A549 (cell line): ENCODE results near the gene SPSB4. TPM values are rescaled to one million over a fixed set of nuclear protein-coding genes. Genes with fewer than 3 reads are reported as not detected.

Experiments
- ATAC-seq, 2 experiments: fragments of 200-7000 bp in 1 of 2; fragments of >200 bp in 1 of 2; cut with Nextera tagmentation in 1 of 2; cut with Tn5 transposase in 1 of 2; 3 replicates each; pipeline versions ENCODE4 v1.8.0 to v1.9.1; 2018 to 2020; ENCODE audit warnings: mild to moderate bottlenecking in 1 of 2, moderate library complexity in 1 of 2
- CTCF ChIA-PET: fragments of 300-600 bp; sonication (Branson Sonifier 250); formaldehyde crosslinking; extraction: SDS; loops from one replicate; lab custom pipeline; 2021; ENCODE audit warnings: antibody characterized with exemption, inconsistent platforms; lab: Yijun Ruan, JAX
- POLR2A ChIA-PET: fragments of 350-600 bp; formaldehyde crosslinking; extraction: SDS; loops from one replicate; lab custom pipeline; 2021; ENCODE audit warnings: antibody characterized with exemption, inconsistent platforms; lab: Yijun Ruan, JAX
- DNase-seq, 2 experiments: peaks; one replicate each; pipeline versions ENCODE4 v3.0.0 to v3.0.0-alpha.2; 2011 to 2016; ENCODE audit warnings: low read depth in 1 of 2, low spot score in 1 of 2
- FAIRE-seq: peaks from 2 replicates; lab custom pipeline; 2011; peaks lifted over from hg19 to GRCh38; lab: Jason Lieb, UNC
- H3K27ac ChIP-seq, 2 experiments: fragments of >200 bp; sonication (Bioruptor Twin); formaldehyde crosslinking; 3 replicates each; pipeline ENCODE4 v1.5.1; 2016 to 2017
- H3K4me1 ChIP-seq: fragments of >200 bp; sonication (Bioruptor Twin); formaldehyde crosslinking; 3 replicates; pipeline ENCODE4 v1.6.1; 2016
- H3K4me2 ChIP-seq: fragments of >200 bp; sonication (Bioruptor Twin); formaldehyde crosslinking; 3 replicates; pipeline ENCODE4 v1.6.1; 2016
- H3K4me3 ChIP-seq: fragments of >200 bp; sonication (Bioruptor Twin); formaldehyde crosslinking; 3 replicates; pipeline ENCODE4 v1.5.1; 2016
- H3K9me3 ChIP-seq: fragments of >200 bp; sonication (Bioruptor Twin); formaldehyde crosslinking; 3 replicates; pipeline ENCODE4 v1.6.1; 2016
- E2F6 ChIP-seq: IDR thresholded peaks from 2 replicates; pipeline ENCODE4 v1.6.1; 2012; ENCODE audit warnings: low read depth, borderline replicate concordance
- JUN ChIP-seq, 2 experiments: fragments of >200 bp; sonication (Bioruptor Twin); formaldehyde crosslinking; IDR thresholded peaks; 2 replicates in 1 of 2; 3 replicates in 1 of 2; pipeline ENCODE4 v1.6.1; 2016 to 2017
- MAZ ChIP-seq: fragments of 150-350 bp; IDR thresholded peaks from 2 replicates; pipeline ENCODE4 v1.6.1; 2014; ENCODE audit warnings: antibody characterized with exemption, low read depth, low read length, borderline replicate concordance
- PHF8 ChIP-seq: fragments of 200-600 bp; sonication (generic); IDR thresholded peaks from 2 replicates; pipeline ENCODE4 v1.6.1; 2016; ENCODE audit warnings: low read depth, mild to moderate bottlenecking, antibody characterized with exemption, moderate library complexity, borderline replicate concordance
- WGBS: methylation state at CpG from one replicate; pipeline ENCODE4 v1.1.6; 2017; ENCODE audit errors: missing lambda C conversion rate; 5-methylcytosine and 5-hydroxymethylcytosine counted together
- polyA plus RNA-seq, 4 experiments: library from polyadenylated mRNA; depleted of rRNA in 3 of 4; stranded (reverse); fragments of >200 nt; fragmentation: RNase III in 1 of 4; extraction: RNeasy Plus Mini Kit Qiagen cat#74134 plus additional on column Dnase treatment in 1 of 4; gene quantifications; 2 replicates in 3 of 4; 3 replicates in 1 of 4; pipeline ENCODE4 v1.2.3, GENCODE V29; 2011 to 2017
- TF ChIP-seq, protein P1 (sequence below): fragments of 150-350 bp; IDR thresholded peaks from 2 replicates; pipeline ENCODE4 v1.6.1; 2014; ENCODE audit warnings: low read depth, mild to moderate bottlenecking, low read length

The SPSB4 gene
- polyA plus RNA-seq, 2 of the 4 experiments (the other 2 are of a cell fraction), result 0.03 to 0.04 TPM

DNA sequence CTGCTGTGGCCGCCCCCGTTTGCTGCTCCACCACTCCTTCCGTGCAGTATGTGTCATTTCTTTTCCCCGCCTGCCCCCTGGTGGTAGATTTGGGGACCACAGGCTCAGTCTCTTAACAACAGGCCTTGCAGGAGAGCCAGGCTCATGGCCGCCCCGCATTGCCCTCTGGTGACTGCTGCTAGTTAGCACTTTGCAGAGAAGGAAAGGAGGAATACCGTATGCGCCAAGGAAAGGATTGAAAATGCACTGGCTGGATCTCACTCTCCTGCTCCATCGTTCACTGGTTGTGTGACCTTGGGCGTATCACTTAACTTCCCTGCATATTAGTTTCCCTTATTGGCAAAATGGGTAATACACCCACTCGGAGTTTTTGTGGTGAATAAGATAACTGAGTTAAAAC lies 141.2 kb downstream of the SPSB4 start (continued):
- no peak for TF ChIP-seq MAZ

DNA sequence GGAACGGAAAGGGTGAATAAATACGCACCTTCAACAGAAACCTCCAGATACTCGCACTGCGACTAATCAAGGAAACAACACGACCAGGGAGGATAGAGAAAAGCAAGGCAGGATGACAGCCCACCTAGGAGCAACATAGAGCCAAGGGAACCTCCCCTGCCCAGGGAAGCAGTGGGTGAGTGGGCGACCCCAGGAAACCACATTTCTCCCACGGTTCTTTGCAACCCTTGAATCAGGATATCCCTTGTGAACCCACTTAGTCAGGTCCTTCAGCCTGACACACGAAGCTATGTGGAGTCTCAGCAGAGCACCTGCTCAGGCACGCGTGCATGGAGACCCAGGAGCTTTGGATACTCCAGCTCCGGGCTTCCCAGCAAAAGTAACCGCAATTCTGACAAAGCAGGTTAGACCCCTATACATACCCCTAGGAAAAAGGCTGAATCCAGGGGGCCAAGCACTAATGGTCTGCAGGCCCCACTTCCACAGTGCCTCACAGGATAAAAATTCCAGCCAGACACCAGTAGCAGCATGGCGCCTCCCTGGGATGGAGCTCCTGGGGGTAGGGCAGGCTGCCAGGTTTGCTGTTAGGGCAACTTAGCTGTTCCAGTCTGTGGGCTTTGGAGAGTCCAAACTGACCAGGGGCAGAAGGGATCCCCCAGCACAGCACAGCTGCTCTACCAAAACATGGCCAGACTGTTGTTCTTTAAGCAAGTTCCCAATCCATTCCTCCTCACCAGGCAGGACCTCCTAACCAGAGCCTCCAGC lies 142.1 kb downstream of the SPSB4 start:
- Histone ChIP-seq H3K27ac (no peak overlapping the region), H3K4me1 (no peaks in the 10 kb centered on the region), H3K4me3 (no peak overlapping the region), H3K4me2 (no peak overlapping the region), H3K9me3 (no peaks in the 10 kb centered on the region)
- DNase-seq, result no peak
- CTCF ChIA-PET, result interaction anchor here (0.7 to 2.5 kb wide), 14 partner anchors 9 to 296 kb away, joined by 3 to 27 read pairs (median 4); no protein-coding TSS in a partner anchor
- FAIRE-seq, result no peak
- ATAC-seq, result no peak
- TF ChIP-seq, protein P1, sequence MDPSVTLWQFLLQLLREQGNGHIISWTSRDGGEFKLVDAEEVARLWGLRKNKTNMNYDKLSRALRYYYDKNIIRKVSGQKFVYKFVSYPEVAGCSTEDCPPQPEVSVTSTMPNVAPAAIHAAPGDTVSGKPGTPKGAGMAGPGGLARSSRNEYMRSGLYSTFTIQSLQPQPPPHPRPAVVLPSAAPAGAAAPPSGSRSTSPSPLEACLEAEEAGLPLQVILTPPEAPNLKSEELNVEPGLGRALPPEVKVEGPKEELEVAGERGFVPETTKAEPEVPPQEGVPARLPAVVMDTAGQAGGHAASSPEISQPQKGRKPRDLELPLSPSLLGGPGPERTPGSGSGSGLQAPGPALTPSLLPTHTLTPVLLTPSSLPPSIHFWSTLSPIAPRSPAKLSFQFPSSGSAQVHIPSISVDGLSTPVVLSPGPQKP, result no peak
- TF ChIP-seq JUN (IDR thresholded peaks at IDR 0.05), result no peak
- no peak for TF ChIP-seq PHF8
- no peak for TF ChIP-seq E2F6
- 66% methylated on average over 10 of the region's 13 CpGs for WGBS
- POLR2A ChIA-PET, result no interaction called here

Other genes with a start within 250 kb of the SPSB4 start
- gene SLC25A36, start 109.5 kb upstream of the SPSB4 start, polyA plus RNA-seq (2011; rRNA removed), result 61.4 and 75.0 TPM in 2 replicates
- 15.7 to 18.2 TPM (median 17.7 TPM) in 3 replicates for gene SLC25A36, start 109.5 kb upstream of the SPSB4 start, polyA plus RNA-seq (2017; fragmentation: RNase III; extraction: RNeasy Plus Mini Kit Qiagen cat#74134 plus additional on column Dnase treatment)
- 11.7 and 12.1 TPM in 2 replicates for gene PXYLP1, start 180.5 kb downstream of the SPSB4 start, polyA plus RNA-seq (2011; rRNA removed)
- 5.4 to 8.0 TPM (median 7.1 TPM) in 3 replicates for gene PXYLP1, start 180.5 kb downstream of the SPSB4 start, polyA plus RNA-seq (2017; fragmentation: RNase III; extraction: RNeasy Plus Mini Kit Qiagen cat#74134 plus additional on column Dnase treatment)